NT2/D1 (cell line): ENCODE measurements around the gene CRB2.

Experiments used
- DNase-seq: peaks from one replicate; pipeline ENCODE4 v3.0.0-alpha.2; 2011; ENCODE audit warnings: low read depth, low spot score
- H3K27me3 ChIP-seq: 2 replicates; pipeline ENCODE4 v1.6.0; 2011; ENCODE audit warnings: mild to moderate bottlenecking; ENCODE audit not compliant: insufficient read length, insufficient read depth
- H3K36me3 ChIP-seq: 2 replicates; pipeline ENCODE4 v1.6.1; 2011; ENCODE audit warnings: mild to moderate bottlenecking, low read length, mixed read lengths; ENCODE audit not compliant: insufficient read depth, insufficient read length
- H3K4me1 ChIP-seq: 2 replicates; pipeline ENCODE4 v1.5.1; 2011; ENCODE audit not compliant: insufficient read depth, insufficient read length
- H3K4me3 ChIP-seq: 2 replicates; pipeline ENCODE4 v1.5.1; 2011; ENCODE audit warnings: low read depth; ENCODE audit not compliant: insufficient read length
- H3K9ac ChIP-seq: 2 replicates; pipeline ENCODE4 v1.6.0; 2011; ENCODE audit warnings: low read depth; ENCODE audit not compliant: insufficient read length
- H3K9me3 ChIP-seq: 2 replicates; pipeline ENCODE4 v1.5.1; 2011; ENCODE audit warnings: mild to moderate bottlenecking, low read length; ENCODE audit not compliant: insufficient read depth
- SUZ12 ChIP-seq: IDR thresholded peaks from 2 replicates; pipeline ENCODE4 v1.6.1; 2011; ENCODE audit not compliant: insufficient read length, insufficient read depth; ENCODE audit errors: extremely low read depth
- YY1 ChIP-seq: IDR thresholded peaks from 2 replicates; pipeline ENCODE4 v1.6.1; 2011; ENCODE audit not compliant: insufficient read length, insufficient read depth
- ZNF274 ChIP-seq: IDR thresholded peaks from 2 replicates; pipeline ENCODE4 v1.6.1; 2011; ENCODE audit warnings: mild to moderate bottlenecking, low read depth, low read length

The CRB2 gene

DNA sequence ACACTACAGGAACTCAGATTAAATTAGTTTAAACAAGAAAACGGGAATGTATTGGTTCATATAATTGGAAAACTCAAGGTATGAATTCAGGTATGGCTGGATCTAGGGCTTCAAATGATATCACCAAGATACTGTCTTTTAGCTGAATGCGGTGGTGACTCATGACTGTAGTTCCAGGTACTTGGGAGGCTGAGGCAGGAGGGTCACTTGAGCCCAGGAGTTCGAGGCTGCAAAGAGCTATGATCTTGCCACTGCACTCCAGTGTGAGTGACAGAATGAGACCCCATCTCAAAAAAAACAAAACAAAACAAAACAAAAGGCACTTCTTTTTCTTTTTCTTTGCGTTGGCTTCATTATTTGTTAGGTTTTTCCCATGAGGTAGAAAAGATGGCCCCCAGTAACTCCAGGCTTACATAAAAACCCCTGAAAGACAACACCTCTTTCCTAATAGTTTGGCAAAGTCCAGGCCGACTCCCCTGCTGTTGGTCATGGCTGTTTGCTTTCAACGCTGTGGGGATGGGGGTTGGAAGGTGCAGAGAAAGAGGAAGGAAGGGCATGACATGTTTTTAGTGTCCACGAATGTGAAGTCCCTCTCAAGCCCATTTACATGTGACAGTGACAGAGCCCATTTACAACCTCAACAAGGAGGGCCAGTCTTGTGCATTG is 39.8 kb upstream of the CRB2 start:
- TF ChIP-seq SUZ12 (no peak), YY1 (no peak), ZNF274 (no peak)
- Histone ChIP-seq H3K4me3 (no peak overlapping the region), H3K9me3 (no peaks in the 10 kb centered on the region), H3K9ac (no peak overlapping the region), H3K27me3 (no peaks in the 10 kb centered on the region), H3K36me3 (no peaks in the 10 kb centered on the region), H3K4me1 (peaks cover 7% of the 10 kb centered on the region)
- no peak for DNase-seq

DNA sequence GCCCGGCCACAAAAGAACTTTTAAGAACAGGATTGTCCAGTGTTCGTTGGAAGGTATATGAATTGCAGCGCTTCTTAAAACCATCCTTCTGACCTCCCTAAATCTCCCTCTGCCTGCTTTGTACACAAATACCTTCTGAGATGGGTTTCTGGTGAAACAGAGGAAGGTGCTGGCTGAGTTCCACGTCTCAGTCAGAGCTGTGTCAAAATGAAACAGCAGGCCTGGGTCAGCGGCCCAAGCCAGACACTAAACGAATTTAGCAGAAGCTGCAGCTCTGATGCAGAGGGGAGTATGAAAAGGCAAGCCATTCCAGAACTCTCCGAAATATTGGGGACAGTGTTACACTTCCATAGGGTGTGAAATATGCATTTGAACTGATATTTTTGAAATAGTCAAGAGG is 37.8 kb upstream of the CRB2 start:
- DNase-seq: no peak
- no peaks in the 10 kb centered on the region for H3K9me3 ChIP-seq
- peaks cover 2% of the 10 kb centered on the region for H3K4me1 ChIP-seq
- TF ChIP-seq SUZ12 (no peak), ZNF274 (no peak), YY1 (no peak)
- no peaks in the 10 kb centered on the region for H3K36me3 ChIP-seq
- H3K9ac ChIP-seq: peak overlapping the region; percentile 3
- H3K4me3 ChIP-seq: no peak overlapping the region
- H3K27me3 ChIP-seq: no peaks in the 10 kb centered on the region

GRCh38 chr9:123318961-123319421 is 37.0 kb upstream of the CRB2 start:
- no peak overlapping the region for H3K9ac ChIP-seq
- peaks cover 2% of the 10 kb centered on the region for H3K4me1 ChIP-seq
- no peak overlapping the region for H3K4me3 ChIP-seq
- no peak for DNase-seq
- H3K27me3 ChIP-seq: no peaks in the 10 kb centered on the region
- TF ChIP-seq SUZ12 (no peak), YY1 (no peak), ZNF274 (no peak)
- no peaks in the 10 kb centered on the region for H3K9me3 ChIP-seq
- no peaks in the 10 kb centered on the region for H3K36me3 ChIP-seq

DNA sequence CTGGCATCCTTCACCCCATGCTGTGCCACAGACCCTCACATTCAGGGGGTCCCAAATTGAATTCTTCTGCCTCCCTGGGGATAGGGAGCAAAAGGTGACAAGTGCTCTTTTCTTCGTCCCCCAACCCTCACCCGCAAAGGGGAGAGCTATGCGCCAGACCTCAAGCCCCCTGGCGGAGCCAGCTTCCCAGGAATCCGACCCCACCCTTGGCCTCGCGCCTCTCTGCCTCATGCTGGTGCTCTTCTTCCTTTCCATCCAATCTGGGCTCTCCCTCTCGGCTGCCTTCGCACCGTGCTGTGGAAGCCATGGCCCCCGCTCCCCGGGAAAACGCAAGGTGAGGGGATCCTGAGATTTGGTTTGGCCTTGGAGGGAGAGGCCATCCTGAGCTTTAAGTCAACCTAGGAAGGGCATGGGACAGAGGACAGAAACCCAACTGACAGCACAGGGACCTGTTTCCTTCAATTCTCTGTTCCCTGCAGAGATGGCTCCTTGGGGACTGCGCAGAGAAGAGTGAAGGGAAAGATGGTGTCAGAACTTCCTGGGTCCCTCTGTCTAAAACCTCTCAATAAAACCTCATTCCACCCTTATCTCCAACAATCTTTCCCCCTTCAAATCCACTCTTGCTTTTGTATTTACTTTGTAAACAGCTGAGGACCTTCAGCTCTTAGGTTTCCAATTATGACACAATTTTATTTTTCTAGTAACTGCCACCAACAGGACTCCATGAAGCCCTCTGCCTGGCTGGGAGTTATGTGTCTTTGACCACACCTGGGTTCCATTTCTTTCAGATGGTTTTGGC is 36.3 kb upstream of the CRB2 start:
- no peaks in the 10 kb centered on the region for H3K36me3 ChIP-seq
- no peak overlapping the region for H3K4me3 ChIP-seq
- no peaks in the 10 kb centered on the region for H3K9me3 ChIP-seq
- peaks cover 7% of the 10 kb centered on the region for H3K4me1 ChIP-seq
- TF ChIP-seq SUZ12 (no peak), ZNF274 (no peak), YY1 (no peak)
- no peak overlapping the region for H3K9ac ChIP-seq
- DNase-seq: no peak
- H3K27me3 ChIP-seq: no peaks in the 10 kb centered on the region

- H3K27me3 ChIP-seq: no peaks in the 10 kb centered on the region
- no peak overlapping the region for H3K9ac ChIP-seq
- H3K9me3 ChIP-seq: no peaks in the 10 kb centered on the region
- DNase-seq: no peak
- H3K36me3 ChIP-seq: no peaks in the 10 kb centered on the region
- H3K4me3 ChIP-seq: no peak overlapping the region
- peaks cover 9% of the 10 kb centered on the region for H3K4me1 ChIP-seq
- TF ChIP-seq SUZ12: no peak
- no peak for TF ChIP-seq ZNF274
- no peak for TF ChIP-seq YY1
Measured at GRCh38 chr9:123320814-123321213, 35.2 kb upstream of the CRB2 start.

DNA sequence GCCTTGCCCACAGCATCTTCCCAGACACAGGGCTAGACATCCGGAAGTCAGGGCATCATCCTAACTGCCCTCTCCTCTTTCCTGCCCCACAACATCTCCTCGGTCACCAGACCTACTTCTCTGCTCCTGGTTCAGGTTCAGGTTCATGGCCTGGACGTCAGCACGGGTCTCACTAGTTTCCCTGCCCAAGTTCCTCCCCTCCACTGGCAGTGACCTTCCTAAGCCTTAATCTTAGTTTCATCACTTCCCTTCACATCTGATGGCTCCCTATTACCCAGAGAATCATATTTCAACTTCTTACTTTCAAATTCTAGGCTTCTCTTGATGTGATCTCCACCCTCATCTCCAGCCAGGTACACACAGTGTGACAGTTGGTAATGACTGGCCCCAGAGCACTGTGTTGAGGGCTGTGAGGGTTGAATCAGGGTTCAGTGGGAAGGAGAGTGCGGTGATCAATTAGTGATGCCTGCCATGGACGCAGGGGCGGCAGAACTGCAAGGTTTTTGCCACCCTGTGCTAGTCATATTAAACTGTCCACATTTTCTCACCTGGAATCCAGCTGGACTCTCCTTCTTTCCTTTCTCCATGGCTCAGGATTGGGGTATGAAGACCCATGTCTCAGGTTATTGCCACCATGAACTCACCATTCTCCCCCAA is 34.3 kb upstream of the CRB2 start:
- Histone ChIP-seq H3K27me3 (no peaks in the 10 kb centered on the region), H3K9ac (no peak overlapping the region), H3K9me3 (no peaks in the 10 kb centered on the region), H3K4me3 (no peak overlapping the region), H3K4me1 (peaks cover 10% of the 10 kb centered on the region), H3K36me3 (no peaks in the 10 kb centered on the region)
- TF ChIP-seq SUZ12: no peak
- TF ChIP-seq ZNF274: no peak
- TF ChIP-seq YY1: no peak
- no peak for DNase-seq
